ENCODE measurements around the gene NOL4L.
A peak's percentile ranks its signal among the peaks of the same experiment; 100 is the strongest.

The NOL4L gene

GRCh38 chr20:32440758-32441078 lies 144.4 kb downstream of the NOL4L start:
- DNase-seq, result no peak

- no peak for DNase-seq
Measured at GRCh38 chr20:32440069-32440757, 144.9 kb downstream of the NOL4L start.

DNA sequence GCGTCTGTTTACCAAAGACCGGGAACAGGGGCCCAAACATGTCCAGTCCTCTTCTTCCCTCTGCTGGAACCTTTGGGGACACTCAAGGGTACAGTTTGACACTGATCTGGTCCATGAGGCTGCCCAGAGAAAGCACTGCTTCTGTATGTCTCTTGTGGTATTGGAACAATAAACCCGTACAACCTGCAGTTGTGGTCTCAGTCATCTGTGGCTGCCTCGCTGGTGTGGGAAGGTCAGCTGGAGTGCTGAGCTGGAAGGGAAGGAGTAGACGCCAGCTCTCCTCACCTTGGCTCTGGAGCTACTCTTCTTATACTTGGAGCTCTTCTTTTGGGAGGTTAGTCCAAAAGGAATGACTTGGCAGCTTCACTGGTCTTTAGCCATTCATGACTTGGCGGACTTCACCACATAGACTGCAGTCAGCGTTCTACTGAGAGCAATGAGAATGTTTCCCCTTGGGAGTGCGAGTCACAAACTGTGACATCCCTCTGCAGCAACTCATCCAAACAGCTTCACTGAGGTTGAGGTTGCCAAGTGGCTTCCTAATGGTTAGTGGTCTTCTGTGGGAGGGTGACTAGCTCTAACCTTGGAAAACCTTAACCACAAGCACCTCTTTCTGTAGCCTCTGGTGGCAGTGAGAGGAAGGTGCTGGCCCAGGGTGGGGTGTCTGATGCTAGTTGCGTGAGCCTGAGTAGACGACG lies 145.9 kb downstream of the NOL4L start:
- no peak for DNase-seq

DNA sequence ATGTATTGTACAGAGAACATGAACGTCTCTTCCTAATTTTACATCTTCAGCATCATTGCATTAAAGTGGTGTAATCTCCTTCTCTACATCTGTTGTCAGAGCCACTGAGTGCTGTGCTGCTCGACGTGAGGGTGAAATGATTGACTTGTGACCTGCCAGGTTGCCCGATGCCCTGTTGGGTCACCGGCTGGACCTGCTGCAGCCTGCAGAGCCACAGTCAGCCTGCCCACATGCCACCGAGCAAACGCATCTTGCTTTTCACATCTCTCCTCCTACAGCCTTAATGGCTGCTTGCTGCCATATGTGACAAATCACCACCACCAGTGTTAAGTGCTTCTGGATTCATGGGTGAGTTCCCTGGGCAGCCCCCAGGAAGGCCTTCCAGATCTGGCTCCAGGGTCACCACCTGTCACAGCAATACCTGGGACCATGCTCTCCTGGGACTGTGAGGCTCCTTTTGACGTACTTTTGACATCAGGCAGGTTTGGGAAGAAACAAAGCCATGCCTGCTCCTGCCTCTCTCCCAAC lies 146.7 kb downstream of the NOL4L start:
- no peak for DNase-seq

GRCh38 chr20:32437391-32438074 lies 147.6 kb downstream of the NOL4L start:
- DNase-seq, result peak; percentile 43

DNA sequence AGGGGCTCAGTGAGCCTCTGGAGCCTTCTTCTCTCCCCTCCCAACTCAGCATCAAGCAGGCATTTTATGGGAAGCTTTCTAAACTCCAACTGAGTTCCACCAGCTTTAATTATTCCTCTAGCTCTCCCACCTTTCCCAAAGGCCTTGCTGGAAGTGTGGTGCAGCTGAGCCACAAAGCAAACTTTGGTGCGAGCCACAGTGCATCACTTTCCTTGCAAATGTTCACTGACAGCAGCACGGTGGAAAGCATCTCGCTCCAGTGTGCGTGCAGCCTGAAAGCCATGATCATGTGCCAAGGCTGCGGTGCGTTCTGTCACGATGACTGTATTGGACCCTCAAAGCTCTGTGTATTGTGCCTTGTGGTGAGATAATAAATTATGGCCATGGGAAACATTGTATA lies 148.2 kb downstream of the NOL4L start:
- DNase-seq, result no peak

GRCh38 chr20:32436142-32436861 lies 148.8 kb downstream of the NOL4L start:
- no peak for DNase-seq

DNA sequence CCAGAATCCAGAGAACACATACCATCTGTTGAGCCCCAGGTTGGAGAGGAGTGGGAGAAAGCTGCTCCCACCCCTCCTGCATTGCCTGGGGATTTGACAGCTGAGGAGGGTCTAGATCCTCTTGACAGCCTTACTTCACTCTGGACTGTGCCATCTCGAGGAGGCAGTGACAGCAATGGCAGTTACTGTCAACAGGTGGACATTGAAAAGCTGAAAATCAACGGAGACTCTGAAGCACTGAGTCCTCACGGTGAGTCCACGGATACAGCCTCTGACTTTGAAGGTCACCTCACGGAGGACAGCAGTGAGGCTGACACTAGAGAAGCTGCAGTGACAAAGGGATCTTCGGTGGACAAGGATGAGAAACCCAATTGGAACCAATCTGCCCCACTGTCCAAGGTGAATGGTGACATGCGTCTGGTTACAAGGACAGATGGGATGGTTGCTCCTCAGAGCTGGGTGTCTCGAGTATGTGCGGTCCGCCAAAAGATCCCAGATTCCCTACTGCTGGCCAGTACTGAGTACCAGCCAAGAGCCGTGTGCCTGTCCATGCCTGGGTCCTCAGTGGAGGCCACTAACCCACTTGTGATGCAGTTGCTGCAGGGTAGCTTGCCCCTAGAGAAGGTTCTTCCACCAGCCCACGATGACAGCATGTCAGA lies 149.6 kb downstream of the NOL4L start:
- no peak for DNase-seq

GRCh38 chr20:32434434-32434833 lies 150.7 kb downstream of the NOL4L start:
- no peak for DNase-seq

- no peak for DNase-seq
Measured at GRCh38 chr20:32433311-32434021, 151.7 kb downstream of the NOL4L start.

DNA sequence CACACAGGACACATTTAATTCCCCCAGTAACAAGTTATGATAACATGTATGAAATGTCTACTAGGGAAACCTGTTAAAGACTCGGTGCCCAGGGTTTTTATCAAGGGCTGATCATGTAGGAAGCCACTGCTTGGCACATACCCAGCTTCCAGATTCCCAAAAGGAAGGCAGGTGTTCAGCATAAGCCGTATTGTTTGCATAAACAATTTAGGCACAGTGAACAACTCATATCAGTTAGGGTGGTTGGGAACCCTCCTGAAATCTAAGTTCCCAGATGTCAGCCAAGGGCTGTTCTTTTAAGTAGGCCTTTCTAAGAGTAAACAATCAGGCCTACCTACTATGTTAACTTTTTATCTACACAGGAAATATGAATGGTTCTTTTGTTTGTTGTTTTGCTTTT lies 152.9 kb downstream of the NOL4L start:
- DNase-seq, result no peak

DNA sequence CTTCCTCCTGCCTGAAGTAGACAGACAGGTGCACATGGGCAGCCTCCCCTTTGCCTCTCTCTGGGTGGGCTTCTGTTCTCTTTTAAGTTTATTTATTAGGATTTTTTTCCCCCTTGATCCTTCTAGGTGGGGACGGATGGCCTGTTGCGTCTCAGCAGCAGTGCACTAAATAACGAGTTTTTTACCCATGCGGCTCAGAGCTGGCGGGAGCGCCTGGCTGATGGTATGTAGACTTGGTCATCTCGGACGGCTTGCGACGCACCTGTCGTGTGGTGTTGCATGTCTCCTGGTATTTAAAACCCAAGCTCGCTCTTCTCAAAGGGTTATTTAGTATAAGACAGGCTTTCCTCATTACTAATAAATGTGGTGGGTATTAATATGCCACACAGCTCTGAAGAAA lies 153.7 kb downstream of the NOL4L start:
- no peak for DNase-seq

DNA sequence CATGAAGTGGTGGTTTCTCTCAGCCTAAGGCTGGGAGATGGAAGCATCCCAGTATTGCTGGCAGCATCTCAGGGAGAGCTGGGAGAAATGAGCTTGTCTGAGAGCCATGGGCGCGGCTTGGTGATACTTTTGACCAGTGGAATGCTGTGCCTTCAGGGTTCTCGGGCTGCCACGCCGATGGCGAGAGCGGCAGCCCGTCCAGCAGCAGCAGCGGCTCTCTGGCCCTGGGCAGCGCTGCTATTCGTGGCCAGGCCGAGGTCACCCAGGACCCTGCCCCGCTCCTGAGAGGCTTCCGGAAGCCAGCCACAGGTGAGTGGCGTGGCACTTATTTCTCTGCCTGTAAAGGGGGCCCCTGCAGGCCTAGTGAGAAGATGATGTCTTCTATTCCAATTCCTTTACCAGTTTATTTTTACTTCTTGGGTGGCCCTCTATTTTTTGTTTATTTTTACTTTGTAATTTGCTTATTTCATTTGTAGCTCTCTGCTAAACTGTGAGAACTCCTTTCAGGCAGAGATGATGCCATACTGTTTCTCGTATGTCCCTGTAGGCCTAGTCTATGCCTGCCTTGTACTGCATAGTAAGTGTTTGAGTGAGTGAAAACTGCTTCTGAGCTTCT lies 155.3 kb downstream of the NOL4L start:
- no peak for DNase-seq

DNA sequence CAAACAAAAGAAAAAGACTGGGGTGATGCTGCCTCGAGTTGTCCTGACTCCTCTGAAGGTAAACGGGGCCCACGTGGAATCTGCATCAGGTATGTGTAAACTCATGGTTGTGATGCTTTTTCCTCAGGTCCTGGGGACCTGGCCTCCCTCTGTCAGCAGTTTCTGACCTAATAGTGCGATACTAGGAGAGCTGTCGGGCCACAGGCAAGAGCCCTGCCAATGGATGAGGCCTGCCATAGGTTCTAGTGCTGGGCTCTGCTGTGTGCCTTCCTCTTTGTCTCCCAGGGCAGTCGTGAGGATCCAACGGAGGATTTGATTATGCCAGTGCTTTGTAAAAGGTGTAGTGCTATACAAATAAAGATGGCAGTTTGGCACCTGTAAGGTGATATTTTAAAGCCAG lies 155.8 kb downstream of the NOL4L start:
- DNase-seq, result no peak

- no peak for DNase-seq
Measured at GRCh38 chr20:32427996-32428395, 157.1 kb downstream of the NOL4L start.

DNA sequence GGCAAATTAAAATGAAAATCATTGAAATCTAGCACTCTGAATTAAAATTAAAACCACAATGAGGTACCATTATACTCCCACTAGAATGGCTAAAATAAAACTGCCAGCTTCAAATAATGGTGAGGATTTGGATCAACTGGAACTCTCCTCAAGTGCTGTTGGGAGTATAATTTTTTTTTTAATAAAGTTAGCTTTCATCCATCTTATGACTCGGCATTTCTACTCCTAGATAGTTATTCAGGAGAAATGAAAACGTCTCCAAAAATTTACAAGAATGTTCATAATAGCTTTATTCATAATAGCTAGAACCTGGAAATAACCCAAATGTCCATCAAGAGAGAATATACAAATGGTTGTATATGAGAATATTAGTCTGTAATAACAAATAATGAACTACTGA lies 163.8 kb downstream of the NOL4L start:
- DNase-seq, result no peak

DNA sequence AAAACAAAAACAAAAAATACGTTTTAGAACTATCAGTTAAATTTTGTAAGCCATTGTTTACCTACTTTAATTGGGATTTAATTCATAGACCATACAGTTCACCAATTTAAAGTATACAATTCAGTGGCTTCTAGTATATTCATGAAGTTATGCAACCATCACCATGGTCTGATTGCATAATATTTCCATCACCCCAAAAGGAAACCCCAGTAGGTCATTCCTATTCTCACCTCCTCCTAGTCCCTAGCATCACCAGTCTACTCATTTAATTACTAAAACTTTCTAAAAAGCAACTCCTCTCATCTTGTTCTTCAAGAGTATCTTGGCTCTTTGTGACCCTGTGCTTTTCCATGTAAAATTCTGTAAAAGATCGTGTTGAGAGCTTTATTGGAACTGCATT lies 166.8 kb downstream of the NOL4L start:
- no peak for DNase-seq

DNA sequence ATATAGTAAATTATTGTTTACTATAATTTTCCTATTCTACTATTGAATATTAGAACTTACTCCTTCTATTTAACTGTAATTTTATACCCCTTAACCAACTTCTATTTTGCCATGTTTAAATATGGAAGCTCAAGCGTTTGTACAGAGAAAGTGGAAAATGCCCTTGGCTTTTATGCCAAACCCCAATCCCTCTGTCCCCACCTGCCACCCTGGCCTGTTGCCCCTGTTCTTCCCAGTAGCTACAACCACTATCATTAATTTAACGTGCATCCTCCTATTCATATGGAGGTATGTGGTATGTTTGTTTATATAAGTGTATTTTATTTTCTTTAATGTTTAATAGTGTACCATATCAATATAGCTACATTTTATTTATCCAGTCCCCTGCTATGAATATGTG lies 168.9 kb downstream of the NOL4L start:
- DNase-seq, result no peak

DNA sequence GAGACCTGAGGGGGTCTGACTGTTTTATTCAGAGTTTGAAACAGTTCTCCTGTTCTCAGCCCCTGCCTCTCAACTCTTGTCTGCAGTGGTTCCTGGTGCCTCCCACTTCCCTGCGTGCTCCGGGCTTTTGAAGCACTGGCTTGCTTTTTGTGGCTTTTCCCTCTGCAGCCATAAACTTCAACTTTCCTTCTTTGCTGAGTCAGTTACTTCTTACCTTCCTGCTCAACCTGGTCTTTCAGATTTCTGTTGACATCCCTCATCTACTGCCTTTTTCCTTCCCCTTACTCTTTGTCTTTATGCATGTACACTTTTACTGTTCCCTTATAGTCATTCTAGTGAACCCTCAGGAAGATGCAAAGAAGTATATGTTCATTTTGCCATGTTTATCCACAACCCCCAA lies 169.6 kb downstream of the NOL4L start:
- DNase-seq, result no peak

DNA sequence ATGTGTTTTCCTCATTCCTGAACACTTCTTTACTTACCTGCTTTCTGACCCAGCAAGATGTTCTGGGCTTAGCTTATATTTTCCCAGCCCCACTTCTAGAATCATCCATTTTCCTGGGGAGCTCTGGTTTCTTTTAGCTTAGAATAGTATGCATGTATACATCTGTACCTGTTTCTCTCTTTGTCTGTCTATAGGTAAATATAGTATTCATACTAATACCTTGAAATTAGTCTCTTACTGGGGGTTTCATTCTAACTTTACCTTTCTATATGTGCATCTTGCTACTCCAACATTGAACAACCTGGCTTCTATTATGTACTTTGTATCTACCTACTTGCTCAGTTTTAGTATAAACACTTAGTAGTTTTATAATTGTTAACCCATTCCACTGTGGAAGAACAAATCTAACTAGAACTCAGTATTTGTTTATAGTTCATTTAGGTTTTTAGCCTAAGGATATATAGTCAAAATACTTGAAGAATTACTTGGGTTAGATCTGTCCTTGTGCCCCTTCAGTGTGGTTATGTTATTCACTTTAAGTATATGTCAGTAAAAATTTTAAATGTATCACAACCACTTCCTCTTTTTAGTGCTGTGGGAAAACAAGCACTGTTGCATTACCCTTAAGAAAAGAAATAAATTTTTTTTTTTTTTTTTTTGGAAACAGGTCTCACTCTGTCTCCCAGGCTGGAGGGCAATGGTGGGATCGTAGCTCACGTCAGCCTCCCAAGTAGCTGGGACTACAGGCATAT lies 173.0 kb downstream of the NOL4L start:
- no peak for DNase-seq
